Measurements from ENCODE around the gene NRP1. TPM values are rescaled to one million over a fixed set of nuclear protein-coding genes. Genes with fewer than 3 reads are reported as not detected.

The NRP1 gene
- polyA plus RNA-seq, 1 of the 3 experiments (the other 2 are of a cell fraction): 129 TPM

GRCh38 chr10:33165911-33166310, 168.6 kb downstream of the NRP1 start (continued):
- no peak for TF ChIP-seq TCF12 (IDR thresholded peaks at IDR 0.05)
- no peak for TF ChIP-seq USF1 (IDR thresholded peaks at IDR 0.05; ENCODE audit: borderline replicate concordance, low read depth)
- TF ChIP-seq ZBTB33 (IDR thresholded peaks at IDR 0.05; ENCODE audit: borderline replicate concordance, low read depth): no peak
- no peak for TF ChIP-seq NRF1 (IDR thresholded peaks at IDR 0.05; ENCODE audit: low read depth, low read length)

GRCh38 chr10:33164060-33164709, 170.3 kb downstream of the NRP1 start:
- Histone ChIP-seq H3K4me3 (ENCODE audit: low read depth in 2 of 2, low read length in 1 of 2) (no peak overlapping the region), H3K27ac (ENCODE audit: low read depth in 2 of 2, low read length in 1 of 2) (no peak overlapping the region)
- POLR2A ChIA-PET: interaction anchor here (0.5 kb wide), 1 partner anchor 11 kb away, joined by 3 read pairs; no protein-coding TSS in a partner anchor

GRCh38 chr10:33162248-33162575, 172.3 kb downstream of the NRP1 start:
- Histone ChIP-seq H3K79me2 (ENCODE audit: insufficient read depth) (no peaks in the 10 kb centered on the region), H3K36me3 (replicated peaks in 1 of 2; ENCODE audit: control insufficient read depth in 1 of 2, insufficient read depth in 2 of 2, low read length in 1 of 2) (no peaks in the 10 kb centered on the region), H3K4me2 (no peak overlapping the region), H3K9ac (no peak overlapping the region), H3K27ac (ENCODE audit: low read depth in 2 of 2, low read length in 1 of 2) (no peak overlapping the region), H3K9me3 (no peaks in the 10 kb centered on the region), H3K27me3 (ENCODE audit: insufficient read depth) (no peaks in the 10 kb centered on the region), H2AFZ (ENCODE audit: low read depth) (no peak overlapping the region), H3K9me2 (no peaks in the 10 kb centered on the region), H3F3A (replicated peaks; ENCODE audit: insufficient read depth) (peaks cover 7% of the 10 kb centered on the region), H3K4me1 (ENCODE audit: control insufficient read depth in 1 of 2, insufficient read depth in 2 of 2, low read depth in 1 of 2, low read length in 1 of 2) (peaks cover 0 to 18% of the 10 kb centered on the region in 2 experiments; a peak in 2 of 4 replicates), H4K20me1 (ENCODE audit: insufficient read depth) (no peaks in the 10 kb centered on the region), H3K4me3 (ENCODE audit: low read depth in 2 of 2, low read length in 1 of 2) (no peak overlapping the region)
- TF ChIP-seq USF1 (IDR thresholded peaks at IDR 0.05; ENCODE audit: borderline replicate concordance, low read depth) (no peak), YY1 (IDR thresholded peaks at IDR 0.05; ENCODE audit: low read depth) (no peak), TAF1 (IDR thresholded peaks at IDR 0.05; ENCODE audit: borderline replicate concordance, low read depth, low read length) (no peak), SIN3A (IDR thresholded peaks at IDR 0.05; ENCODE audit: borderline replicate concordance, low read depth, low read length) (no peak), MAX (IDR thresholded peaks at IDR 0.05; ENCODE audit: low read depth) (no peak), JUND (IDR thresholded peaks at IDR 0.05) (no peak), NFIC (IDR thresholded peaks at IDR 0.05; ENCODE audit: borderline replicate concordance) (no peak), RFX5 (IDR thresholded peaks at IDR 0.05; ENCODE audit: low read length) (no peak), SMC3 (IDR thresholded peaks at IDR 0.05; ENCODE audit: low read depth, low read length) (no peak), USF2 (IDR thresholded peaks at IDR 0.05; ENCODE audit: borderline replicate concordance, low read depth, low read length) (no peak), RXRA (IDR thresholded peaks at IDR 0.05; ENCODE audit: borderline replicate concordance, low read depth) (no peak), FOXM1 (IDR thresholded peaks at IDR 0.05; ENCODE audit: low read depth) (no peak), FOSL2 (IDR thresholded peaks at IDR 0.05; ENCODE audit: borderline replicate concordance, low read depth) (no peak), CHD2 (IDR thresholded peaks at IDR 0.05; ENCODE audit: low read length, partially characterized antibody) (no peak), EP300 (IDR thresholded peaks at IDR 0.05; ENCODE audit: borderline replicate concordance in 1 of 2, low read depth in 1 of 2, low read length in 1 of 2) (no peak), ELF1 (IDR thresholded peaks at IDR 0.05) (no peak), RAD21 (IDR thresholded peaks at IDR 0.05; ENCODE audit: low read length) (no peak)
- 93% methylated on average over 3 of the region's 3 CpGs for WGBS (ENCODE audit: low lambda C conversion rate)
- ChIA-PET CTCF (interaction anchor here (1.1 kb wide), 1 partner anchor 153 kb away, joined by 3 read pairs; no protein-coding TSS in a partner anchor), POLR2A (no interaction called here)
- DNase-seq: no peak

More at GRCh38 chr10:33164060-33164709, 170.3 kb downstream of the NRP1 start:
- WGBS (ENCODE audit: low lambda C conversion rate): 55% methylated on average over 9 of the region's 9 CpGs
- 0 out of 2 replicates have a peak overlapping the region, but pooled peaks have one; percentile 30 for H2AFZ ChIP-seq (ENCODE audit: low read depth)
- no peak overlapping the region for H3K4me2 ChIP-seq
- H3K9me3 ChIP-seq: no peaks in the 10 kb centered on the region
- no peak for DNase-seq
- no peaks in the 10 kb centered on the region for H3K27me3 ChIP-seq (ENCODE audit: insufficient read depth)
- H3K9ac ChIP-seq: no peak overlapping the region
- no peaks in the 10 kb centered on the region for H3K36me3 ChIP-seq (replicated peaks in 1 of 2; ENCODE audit: control insufficient read depth in 1 of 2, insufficient read depth in 2 of 2, low read length in 1 of 2)
- no peaks in the 10 kb centered on the region for H3K9me2 ChIP-seq
- H3K79me2 ChIP-seq (ENCODE audit: insufficient read depth): no peaks in the 10 kb centered on the region
- CTCF ChIA-PET: no interaction called here
- H3K4me1 ChIP-seq (ENCODE audit: control insufficient read depth in 1 of 2, insufficient read depth in 2 of 2, low read depth in 1 of 2, low read length in 1 of 2): peaks cover 0 to 16% of the 10 kb centered on the region in 2 experiments; a peak in 2 of 4 replicates
- H3F3A ChIP-seq (replicated peaks; ENCODE audit: insufficient read depth): peaks cover 7% of the 10 kb centered on the region
- 0 out of 2 replicates have a peak, but pooled peaks have one; percentile 14 for TF ChIP-seq FOSL2 (IDR thresholded peaks at IDR 0.05; ENCODE audit: borderline replicate concordance, low read depth)
- no peak for TF ChIP-seq JUND (IDR thresholded peaks at IDR 0.05)
- H4K20me1 ChIP-seq (ENCODE audit: insufficient read depth): no peaks in the 10 kb centered on the region

Data from SK-N-SH (cell line).